ENCODE data around the gene FABP7. TPM values are rescaled to one million over a fixed set of nuclear protein-coding genes. Genes with fewer than 3 reads are reported as not detected.
A peak's percentile ranks its signal among the peaks of the same experiment; 100 is the strongest.

FABP7 gene
- total and polyA plus RNA-seq, 2 experiments from 2014 or later = 6.6 to 15.7 TPM

DNA sequence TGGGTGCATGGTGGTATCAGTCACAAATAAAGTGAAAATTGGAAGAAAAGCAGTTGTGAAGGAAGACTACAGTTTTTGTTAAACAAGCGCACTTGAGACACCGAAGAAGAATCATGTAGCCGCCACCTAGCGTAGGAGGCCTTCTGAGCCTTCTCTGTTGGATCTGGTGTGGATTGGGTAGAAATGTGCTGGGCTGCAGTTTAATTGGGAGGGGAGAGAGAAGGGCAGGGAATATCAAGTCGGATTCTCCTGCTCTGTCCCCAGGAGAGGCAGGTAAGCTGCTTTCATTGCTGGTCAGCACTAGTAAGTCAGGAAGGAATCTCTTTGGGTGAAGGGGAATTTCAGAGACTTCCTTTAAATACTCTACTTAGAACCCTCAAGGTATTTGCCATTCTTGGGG lies 1.2 kb upstream of the FABP7 start:
- Histone ChIP-seq H3K27me3 (ENCODE audit: insufficient read depth) (no peaks in the 10 kb centered on the region), H3K9me2 (ENCODE audit: insufficient read depth) (no peaks in the 10 kb centered on the region), H3K27ac (ENCODE audit: low read depth) (no peak overlapping the region), H3F3A (replicated peaks; ENCODE audit: low read depth) (0 out of 2 replicates have a peak, but pooled peaks cover 2% of the 10 kb centered on the region), H3K4me1 (ENCODE audit: insufficient read depth) (peaks cover 22% of the 10 kb centered on the region), H3K79me2 (replicated peaks; ENCODE audit: insufficient read depth) (no peaks in the 10 kb centered on the region), H3K36me3 (ENCODE audit: insufficient read depth) (no peaks in the 10 kb centered on the region), H4K20me1 (replicated peaks; ENCODE audit: insufficient read depth) (no peaks in the 10 kb centered on the region), H3K4me2 (peak overlapping the region; percentile 69), H3K4me3 (0 out of 2 replicates have a peak overlapping the region, but pooled peaks have one; percentile 44), H2AFZ (peak overlapping the region; percentile 39; the same call in 1 of the 2 replicates)
- Mint-ChIP-seq H3K27ac (no peak overlapping the region; the same call in 1 of the 2 replicates), H3K4me1 (peaks cover 34% of the 10 kb centered on the region), H3K27me3 (ENCODE audit: insufficient read depth, low read depth, poor library complexity) (peaks cover 6% of the 10 kb centered on the region), H3K36me3 (ENCODE audit: low read depth) (no peaks in the 10 kb centered on the region), H3K4me3 (no peak overlapping the region), H3K9me3 (no peaks in the 10 kb centered on the region)
- DNase-seq (ENCODE audit: low spot score) (peak; percentile 32), ATAC-seq (peak; percentile 44)
- TF ChIP-seq, protein P1, sequence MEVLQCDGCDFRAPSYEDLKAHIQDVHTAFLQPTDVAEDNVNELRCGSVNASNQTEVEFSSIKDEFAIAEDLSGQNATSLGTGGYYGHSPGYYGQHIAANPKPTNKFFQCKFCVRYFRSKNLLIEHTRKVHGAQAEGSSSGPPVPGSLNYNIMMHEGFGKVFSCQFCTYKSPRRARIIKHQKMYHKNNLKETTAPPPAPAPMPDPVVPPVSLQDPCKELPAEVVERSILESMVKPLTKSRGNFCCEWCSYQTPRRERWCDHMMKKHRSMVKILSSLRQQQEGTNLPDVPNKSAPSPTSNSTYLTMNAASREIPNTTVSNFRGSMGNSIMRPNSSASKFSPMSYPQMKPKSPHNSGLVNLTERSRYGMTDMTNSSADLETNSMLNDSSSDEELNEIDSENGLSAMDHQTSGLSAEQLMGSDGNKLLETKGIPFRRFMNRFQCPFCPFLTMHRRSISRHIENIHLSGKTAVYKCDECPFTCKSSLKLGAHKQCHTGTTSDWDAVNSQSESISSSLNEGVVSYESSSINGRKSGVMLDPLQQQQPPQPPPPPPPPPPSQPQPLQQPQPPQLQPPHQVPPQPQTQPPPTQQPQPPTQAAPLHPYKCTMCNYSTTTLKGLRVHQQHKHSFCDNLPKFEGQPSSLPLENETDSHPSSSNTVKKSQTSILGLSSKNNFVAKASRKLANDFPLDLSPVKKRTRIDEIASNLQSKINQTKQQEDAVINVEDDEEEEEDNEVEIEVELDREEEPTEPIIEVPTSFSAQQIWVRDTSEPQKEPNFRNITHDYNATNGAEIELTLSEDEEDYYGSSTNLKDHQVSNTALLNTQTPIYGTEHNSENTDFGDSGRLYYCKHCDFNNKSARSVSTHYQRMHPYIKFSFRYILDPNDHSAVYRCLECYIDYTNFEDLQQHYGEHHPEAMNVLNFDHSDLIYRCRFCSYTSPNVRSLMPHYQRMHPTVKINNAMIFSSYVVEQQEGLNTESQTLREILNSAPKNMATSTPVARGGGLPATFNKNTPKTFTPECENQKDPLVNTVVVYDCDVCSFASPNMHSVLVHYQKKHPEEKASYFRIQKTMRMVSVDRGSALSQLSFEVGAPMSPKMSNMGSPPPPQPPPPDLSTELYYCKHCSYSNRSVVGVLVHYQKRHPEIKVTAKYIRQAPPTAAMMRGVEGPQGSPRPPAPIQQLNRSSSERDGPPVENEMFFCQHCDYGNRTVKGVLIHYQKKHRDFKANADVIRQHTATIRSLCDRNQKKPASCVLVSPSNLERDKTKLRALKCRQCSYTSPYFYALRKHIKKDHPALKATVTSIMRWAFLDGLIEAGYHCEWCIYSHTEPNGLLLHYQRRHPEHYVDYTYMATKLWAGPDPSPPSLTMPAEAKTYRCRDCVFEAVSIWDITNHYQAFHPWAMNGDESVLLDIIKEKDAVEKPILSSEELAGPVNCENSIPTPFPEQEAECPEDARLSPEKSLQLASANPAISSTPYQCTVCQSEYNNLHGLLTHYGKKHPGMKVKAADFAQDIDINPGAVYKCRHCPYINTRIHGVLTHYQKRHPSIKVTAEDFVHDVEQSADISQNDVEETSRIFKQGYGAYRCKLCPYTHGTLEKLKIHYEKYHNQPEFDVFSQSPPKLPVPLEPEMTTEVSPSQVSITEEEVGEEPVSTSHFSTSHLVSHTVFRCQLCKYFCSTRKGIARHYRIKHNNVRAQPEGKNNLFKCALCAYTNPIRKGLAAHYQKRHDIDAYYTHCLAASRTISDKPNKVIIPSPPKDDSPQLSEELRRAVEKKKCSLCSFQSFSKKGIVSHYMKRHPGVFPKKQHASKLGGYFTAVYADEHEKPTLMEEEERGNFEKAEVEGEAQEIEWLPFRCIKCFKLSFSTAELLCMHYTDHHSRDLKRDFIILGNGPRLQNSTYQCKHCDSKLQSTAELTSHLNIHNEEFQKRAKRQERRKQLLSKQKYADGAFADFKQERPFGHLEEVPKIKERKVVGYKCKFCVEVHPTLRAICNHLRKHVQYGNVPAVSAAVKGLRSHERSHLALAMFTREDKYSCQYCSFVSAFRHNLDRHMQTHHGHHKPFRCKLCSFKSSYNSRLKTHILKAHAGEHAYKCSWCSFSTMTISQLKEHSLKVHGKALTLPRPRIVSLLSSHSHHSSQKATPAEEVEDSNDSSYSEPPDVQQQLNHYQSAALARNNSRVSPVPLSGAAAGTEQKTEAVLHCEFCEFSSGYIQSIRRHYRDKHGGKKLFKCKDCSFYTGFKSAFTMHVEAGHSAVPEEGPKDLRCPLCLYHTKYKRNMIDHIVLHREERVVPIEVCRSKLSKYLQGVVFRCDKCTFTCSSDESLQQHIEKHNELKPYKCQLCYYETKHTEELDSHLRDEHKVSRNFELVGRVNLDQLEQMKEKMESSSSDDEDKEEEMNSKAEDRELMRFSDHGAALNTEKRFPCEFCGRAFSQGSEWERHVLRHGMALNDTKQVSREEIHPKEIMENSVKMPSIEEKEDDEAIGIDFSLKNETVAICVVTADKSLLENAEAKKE (CRISPR knock-in tag; IDR thresholded peaks at IDR 0.05) = no peak
- no peak for TF ChIP-seq NANOG (IDR thresholded peaks at IDR 0.05; ENCODE audit: borderline replicate concordance)
- TF ChIP-seq, protein P2, sequence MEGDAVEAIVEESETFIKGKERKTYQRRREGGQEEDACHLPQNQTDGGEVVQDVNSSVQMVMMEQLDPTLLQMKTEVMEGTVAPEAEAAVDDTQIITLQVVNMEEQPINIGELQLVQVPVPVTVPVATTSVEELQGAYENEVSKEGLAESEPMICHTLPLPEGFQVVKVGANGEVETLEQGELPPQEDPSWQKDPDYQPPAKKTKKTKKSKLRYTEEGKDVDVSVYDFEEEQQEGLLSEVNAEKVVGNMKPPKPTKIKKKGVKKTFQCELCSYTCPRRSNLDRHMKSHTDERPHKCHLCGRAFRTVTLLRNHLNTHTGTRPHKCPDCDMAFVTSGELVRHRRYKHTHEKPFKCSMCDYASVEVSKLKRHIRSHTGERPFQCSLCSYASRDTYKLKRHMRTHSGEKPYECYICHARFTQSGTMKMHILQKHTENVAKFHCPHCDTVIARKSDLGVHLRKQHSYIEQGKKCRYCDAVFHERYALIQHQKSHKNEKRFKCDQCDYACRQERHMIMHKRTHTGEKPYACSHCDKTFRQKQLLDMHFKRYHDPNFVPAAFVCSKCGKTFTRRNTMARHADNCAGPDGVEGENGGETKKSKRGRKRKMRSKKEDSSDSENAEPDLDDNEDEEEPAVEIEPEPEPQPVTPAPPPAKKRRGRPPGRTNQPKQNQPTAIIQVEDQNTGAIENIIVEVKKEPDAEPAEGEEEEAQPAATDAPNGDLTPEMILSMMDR (conservative IDR thresholded peaks at IDR 0.05; ENCODE audit: low read depth in 2 of 2) = peak in 1 of 2 experiments; percentile 14; a peak in 1 of 4 replicates

Data from GM23338 (cell line).